ENCODE data around the gene RNF14.

DNA sequence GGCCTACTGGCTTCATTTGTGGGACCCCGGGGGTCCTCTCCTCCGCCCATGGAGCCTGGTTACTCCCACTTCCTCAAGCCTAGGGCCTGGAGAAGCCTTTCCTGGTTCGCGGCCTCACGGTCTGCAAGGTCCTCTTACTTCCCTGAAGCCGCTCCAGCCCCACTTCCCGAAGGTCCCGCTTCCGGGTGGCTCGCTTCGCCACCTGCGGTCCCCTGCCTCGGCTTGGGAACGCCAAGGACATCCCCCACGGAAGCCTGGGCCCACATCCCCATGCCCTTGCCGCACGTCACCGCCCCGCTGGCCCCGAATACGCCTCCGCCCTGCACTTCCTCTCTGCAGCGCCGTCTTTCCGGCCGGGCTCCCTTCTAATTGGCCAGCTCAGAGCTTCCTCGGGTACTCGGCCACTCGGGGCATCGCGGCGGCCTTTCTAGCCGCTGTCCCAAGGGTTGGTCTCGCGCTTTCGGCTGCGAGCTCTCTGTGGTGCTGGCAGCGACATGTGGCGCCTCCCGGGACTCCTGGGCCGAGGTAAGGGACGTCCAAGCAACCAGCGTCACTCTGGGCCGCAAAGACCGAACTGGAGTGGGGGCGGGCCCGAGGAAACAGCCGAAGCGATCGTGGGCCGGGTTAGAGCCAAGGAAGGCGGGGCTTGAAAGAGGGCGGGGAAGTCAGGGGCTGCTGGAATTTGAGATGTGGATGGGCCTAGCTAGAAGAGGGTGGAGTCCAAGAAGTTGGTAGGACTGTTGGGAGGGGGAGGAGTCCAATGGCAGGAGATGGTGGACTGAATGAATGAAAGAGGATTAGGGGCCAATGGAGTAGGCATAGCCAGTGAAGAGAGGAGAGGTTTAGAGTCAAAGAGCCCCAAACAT, 45.2 kb upstream of the RNF14 start, which contains the start of gene DELE1:
- no peak for TF ChIP-seq EZH2 (IDR thresholded peaks at IDR 0.05; ENCODE audit: borderline replicate concordance)
- TF ChIP-seq, protein P1, sequence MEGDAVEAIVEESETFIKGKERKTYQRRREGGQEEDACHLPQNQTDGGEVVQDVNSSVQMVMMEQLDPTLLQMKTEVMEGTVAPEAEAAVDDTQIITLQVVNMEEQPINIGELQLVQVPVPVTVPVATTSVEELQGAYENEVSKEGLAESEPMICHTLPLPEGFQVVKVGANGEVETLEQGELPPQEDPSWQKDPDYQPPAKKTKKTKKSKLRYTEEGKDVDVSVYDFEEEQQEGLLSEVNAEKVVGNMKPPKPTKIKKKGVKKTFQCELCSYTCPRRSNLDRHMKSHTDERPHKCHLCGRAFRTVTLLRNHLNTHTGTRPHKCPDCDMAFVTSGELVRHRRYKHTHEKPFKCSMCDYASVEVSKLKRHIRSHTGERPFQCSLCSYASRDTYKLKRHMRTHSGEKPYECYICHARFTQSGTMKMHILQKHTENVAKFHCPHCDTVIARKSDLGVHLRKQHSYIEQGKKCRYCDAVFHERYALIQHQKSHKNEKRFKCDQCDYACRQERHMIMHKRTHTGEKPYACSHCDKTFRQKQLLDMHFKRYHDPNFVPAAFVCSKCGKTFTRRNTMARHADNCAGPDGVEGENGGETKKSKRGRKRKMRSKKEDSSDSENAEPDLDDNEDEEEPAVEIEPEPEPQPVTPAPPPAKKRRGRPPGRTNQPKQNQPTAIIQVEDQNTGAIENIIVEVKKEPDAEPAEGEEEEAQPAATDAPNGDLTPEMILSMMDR (IDR thresholded peaks at IDR 0.05; ENCODE audit: poor library complexity) = no peak

Measured in hepatocyte (in vitro differentiated cells).